GM12801 (cell line): ENCODE results near the gene ELP6.

Experiments used
- TF ChIP-seq, protein P1 (sequence below): IDR thresholded peaks from one replicate; pipeline ENCODE4 v1.5.1; 2011; ENCODE audit warnings: control low read depth; ENCODE audit not compliant: insufficient read length; ENCODE audit errors: extremely low read depth

The ELP6 gene

DNA sequence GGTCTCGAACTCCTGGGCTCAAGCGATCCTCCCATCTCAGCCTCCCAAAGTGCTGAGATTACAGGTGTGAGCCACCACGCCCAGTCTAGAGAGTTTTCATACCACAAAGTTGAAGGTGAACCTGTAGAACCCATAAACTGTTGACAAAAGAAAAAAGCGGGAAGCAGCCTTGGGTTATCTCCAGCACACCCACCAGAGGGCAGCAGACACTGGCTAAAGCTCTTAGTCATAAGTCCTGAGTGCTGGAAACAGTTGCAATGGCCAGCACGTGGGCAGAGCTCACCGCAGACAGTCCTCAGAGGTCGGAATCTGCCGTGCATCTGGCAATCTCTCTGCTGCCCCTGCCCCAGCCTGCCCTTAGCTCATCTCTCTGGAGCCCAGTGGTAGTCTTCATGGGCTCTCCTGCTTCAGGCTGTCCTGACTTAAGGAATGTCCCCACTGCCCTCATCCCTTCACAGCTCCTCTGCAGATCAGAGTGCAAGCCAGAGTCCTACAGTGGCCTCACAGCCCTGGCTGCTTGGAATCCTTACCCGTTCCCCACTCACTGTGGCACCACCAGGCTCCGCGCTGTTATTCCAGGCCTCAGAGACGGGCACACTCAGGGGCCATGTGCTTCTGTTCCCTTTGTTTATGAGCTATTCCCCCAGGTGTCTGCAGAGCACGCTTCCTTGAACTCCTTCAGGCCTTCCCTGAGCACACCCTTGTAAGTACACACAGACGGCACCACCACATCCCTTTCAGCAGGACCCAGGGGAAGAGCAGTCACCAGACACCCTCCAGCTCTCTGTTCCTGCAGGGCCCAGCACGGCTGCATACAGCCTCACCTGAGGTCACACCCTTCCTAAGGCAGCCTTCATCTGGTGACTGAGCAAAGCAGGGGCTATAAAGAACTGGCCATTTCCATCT, 8.8 kb upstream of the ELP6 start:
- TF ChIP-seq, protein P1, sequence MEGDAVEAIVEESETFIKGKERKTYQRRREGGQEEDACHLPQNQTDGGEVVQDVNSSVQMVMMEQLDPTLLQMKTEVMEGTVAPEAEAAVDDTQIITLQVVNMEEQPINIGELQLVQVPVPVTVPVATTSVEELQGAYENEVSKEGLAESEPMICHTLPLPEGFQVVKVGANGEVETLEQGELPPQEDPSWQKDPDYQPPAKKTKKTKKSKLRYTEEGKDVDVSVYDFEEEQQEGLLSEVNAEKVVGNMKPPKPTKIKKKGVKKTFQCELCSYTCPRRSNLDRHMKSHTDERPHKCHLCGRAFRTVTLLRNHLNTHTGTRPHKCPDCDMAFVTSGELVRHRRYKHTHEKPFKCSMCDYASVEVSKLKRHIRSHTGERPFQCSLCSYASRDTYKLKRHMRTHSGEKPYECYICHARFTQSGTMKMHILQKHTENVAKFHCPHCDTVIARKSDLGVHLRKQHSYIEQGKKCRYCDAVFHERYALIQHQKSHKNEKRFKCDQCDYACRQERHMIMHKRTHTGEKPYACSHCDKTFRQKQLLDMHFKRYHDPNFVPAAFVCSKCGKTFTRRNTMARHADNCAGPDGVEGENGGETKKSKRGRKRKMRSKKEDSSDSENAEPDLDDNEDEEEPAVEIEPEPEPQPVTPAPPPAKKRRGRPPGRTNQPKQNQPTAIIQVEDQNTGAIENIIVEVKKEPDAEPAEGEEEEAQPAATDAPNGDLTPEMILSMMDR, result peak; percentile 33

DNA sequence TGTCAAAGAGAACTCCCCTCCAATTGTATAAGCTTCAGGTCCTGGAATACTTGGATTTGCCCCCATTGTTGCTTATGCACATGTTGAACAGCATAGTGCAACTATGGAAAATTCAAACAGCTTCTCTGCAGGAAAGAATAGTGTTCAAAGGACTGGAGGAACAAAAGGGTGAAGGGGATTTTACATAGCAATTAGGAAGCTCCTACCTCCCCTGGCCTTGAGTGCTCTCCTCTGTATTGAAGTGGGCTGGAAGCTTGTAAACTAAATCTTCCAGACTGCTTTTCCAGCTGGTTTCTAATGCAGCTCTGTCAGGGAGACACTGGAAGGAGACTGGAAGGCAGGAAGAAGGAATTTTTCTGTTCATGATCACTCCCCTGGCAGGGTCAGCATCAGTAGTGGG, 7.2 kb upstream of the ELP6 start:
- TF ChIP-seq, protein P1, result no peak

DNA sequence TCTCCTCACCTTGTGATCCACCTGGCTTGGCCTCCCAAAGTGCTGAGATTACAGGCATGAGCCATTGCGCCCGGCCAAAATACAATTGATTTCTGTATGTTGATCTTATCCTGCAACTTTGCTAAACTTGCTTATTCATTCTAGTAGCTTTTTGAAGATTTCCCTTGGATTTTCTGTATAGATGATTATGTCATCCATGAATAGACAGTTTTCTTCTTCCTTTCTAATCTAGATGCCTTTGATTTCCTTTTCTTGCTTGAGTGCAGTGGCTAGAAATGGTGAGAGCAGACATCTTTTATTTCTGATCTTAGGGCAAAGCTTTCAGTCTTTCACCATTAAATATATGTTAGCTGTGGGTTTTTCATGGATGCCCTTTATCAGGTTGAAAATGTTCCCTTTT, 4.4 kb upstream of the ELP6 start:
- TF ChIP-seq, protein P1, result no peak

DNA sequence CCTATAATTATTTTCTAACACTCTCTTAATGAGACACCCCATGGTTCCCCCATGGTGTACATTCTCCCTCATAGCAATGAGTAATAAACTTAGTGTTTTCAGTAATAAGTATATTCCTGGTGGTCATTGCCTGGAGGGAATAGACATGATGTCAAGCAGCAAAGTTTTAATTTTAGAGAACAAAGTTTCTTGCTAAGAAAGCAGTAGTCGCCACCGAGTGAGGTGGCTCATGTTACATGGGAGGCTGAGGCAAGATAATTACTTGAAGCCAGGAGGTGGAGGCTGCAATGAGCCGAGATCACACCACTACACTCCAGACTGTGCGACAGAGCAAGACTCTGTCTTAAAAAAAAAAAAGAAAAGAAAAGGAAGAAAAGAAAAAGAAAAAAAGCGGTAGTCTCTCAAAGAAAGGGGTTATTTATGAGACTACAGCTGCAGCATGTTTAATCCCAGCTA, 2.4 kb upstream of the ELP6 start:
- TF ChIP-seq, protein P1, result no peak

DNA sequence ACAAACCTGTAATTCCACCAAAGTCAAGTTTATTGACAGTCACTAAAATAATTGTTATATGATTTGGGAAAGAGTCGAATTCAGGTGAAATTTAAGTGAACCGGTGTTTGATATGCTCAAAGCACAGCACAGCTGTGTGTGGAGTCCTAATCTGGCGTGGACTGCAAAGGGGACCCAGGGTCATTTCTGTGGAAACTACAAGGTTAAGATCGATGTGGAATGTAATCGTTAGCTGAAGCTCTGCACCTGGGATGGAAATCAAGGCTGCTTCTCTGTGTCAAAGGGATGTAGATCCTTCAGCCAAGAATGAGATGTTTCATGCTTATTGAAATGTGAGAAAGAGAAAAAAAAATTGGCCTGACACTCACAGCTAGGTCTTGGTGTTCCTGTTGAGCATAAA, 1.6 kb upstream of the ELP6 start:
- TF ChIP-seq, protein P1, result no peak

DNA sequence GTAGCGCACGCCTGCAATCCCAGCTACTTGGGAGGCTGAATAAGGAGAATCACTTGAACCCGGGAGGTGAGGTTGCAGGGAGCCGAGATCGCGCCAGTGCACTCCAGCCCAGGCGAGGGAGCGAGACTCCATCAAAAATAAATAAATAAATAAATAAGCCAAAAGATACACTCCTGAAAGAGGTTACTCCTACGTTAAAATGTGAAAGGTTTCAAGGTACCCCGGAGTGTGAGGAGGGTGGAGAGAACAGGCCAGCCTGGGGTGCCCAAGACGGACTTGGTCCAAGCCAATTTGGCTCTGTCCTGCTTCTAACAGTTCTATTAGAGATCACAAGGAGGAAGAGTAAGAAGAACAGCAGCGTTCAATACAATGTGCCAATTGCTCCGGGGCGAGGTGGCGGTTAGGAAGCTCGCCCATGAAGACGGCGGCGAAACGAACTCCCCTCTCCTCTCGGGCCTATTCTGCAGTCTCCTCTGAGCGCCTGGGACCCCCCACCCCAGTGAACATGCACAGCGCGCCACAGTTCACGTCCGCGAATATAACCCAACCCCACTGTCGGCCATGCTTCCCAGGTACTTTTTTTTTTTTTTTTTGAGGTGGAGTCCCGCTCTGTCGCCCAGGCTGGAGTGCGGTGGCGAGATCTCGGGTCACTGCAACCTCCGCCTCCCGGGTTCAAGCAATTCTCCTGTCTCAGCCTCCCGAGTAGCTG, 942 bp downstream of the ELP6 start:
- TF ChIP-seq, protein P1, result no peak

DNA sequence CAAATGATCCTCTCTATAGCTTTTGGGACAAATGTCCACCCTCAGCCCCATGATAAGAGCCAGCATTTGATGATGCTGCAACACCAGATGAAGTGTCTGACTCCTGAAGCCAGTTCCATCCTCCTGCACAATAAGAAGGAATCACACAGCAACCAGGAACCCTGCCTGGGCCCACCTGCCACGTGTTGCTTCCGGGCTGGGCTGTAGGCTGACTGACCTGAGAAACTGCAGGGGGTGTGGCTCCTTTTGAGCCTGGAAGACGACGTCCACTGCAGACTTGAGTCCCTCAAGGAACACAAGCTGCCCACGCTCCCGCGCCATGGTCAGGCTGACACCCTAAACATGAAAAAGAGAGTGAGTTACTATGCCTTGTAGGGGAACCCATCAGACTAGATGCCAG, 9.4 kb downstream of the ELP6 start:
- TF ChIP-seq, protein P1, result no peak
